ENCODE results near the gene SH3BP5L.
A peak's percentile ranks its signal among the peaks of the same experiment; 100 is the strongest.

Gene SH3BP5L

GRCh38 chr1:248825909-248826760 lies at the start of gene SH3BP5L:
Gene SH3BP5L (minus strand): TSS chr1:248825915. CDS start chr1:248824935, 980 bp downstream.
- peak; percentile 96 for DNase-seq

GRCh38 chr1:248873993-248874533 lies 48.3 kb upstream of the SH3BP5L start:
- DNase-seq: peak; percentile 94

- DNase-seq: peak; percentile 96
Measured at GRCh38 chr1:248873409-248873992, 47.8 kb upstream of the SH3BP5L start.

DNA sequence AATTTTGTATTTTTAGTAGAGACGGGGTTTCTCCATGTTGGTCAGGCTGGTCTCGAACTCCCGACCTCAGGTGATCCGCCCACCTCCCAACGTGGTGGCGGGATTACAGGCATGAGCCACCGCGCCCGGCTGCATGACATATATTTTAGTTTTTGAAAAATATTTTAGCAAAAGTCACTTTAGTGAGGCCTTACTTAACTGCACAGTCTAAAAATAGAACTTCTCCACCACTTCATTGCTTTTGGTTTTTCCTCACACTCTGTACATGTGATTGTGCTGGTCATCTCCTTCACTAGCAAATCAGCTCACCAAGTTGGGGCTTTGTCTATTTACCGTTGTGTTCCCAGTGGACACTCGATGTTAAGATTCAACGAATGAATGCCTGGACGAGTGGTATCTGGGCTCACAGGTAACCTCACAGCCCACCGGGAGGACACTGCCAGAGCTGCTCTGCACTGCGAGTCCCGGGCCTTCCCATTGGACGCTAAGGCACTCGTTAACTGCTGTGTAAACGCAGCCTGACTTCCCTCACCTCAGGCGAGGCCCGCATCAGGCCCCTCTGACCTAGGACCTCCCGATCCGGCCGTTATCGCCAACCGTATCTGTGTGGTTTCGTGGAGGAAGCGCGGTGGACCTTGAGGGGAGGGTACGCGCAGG lies 47.2 kb upstream of the SH3BP5L start:
- DNase-seq: peak; percentile 80

- no peak for DNase-seq
Measured at GRCh38 chr1:248871837-248872401, 46.2 kb upstream of the SH3BP5L start.

DNA sequence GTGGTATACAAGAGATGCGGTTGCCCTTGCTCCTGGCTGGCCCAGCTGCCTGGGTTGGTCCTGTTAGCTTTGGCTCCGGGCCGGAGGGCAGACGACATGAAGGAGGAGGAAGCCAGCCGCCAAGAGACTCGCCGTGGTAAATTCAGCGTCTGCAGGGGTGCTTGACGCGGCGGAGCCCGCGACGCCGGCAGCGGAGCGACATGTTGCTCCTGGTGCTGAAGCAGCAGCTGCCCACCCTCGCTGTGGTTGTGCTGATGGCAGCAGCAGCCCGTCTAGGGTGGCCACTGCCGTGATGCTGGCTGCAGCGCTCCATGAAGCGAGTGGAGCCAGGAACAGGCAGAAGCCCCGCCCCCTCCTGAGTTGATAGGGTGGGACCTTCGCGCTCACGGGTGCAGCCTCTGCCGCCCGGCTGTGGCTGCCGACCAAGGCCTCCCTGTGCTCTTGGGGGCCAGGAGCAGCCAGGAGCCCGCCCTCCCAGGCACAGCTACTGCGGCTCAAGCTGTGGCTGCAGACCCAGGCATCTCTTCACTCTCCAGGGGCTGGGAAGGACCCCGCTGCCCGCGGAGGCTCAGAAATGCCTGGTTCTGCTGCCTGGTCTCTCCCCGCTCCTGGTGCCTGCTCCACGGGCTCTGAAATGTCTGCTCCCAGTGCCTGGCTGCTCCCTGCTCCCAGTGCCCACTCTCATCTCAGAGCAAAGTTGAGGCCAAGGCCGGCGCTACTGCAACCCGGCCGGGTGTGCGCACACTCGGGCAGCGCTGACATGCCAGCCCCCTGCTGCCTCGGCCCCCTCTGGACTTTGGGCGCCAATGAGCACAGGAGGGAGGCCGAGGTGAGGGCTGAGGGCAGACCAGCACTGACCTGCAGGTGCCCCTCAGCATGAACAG lies 37.5 kb upstream of the SH3BP5L start:
- DNase-seq: peak; percentile 92

DNA sequence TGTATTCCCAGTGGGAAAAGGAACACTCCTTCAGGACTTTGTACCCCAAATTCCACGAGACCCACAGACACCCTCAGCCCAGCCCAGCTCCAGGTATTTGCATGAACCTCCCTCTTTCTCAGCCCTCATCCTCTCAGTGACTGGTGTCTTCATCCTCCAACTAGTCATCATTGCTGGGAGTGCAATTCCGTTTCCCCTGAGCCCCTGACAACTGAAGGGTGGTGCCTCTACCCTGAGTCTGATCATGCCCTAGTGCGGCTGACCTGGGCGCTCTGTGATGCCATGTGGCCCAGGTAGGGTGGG lies 36.9 kb upstream of the SH3BP5L start:
- DNase-seq: no peak

DNA sequence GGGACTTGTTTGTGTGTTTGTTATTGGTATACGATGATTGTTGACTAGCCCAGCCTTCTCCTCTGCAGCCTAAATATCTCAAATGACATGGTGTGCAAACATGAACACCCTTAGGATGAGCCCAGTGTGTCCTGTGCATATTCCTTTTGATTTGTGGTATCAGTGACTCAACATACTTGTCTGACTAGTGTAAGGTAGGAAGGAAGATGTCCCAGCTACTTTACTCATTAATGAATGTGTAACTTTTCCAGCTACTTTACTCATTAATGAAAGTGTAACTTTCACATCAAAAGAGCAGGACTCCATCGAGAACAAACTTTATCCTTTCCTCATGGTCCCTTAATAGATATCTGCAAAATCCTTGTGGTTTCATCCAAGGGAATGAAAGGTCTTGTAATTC lies 35.9 kb upstream of the SH3BP5L start:
- DNase-seq: no peak

GRCh38 chr1:248860007-248860406 lies 34.3 kb upstream of the SH3BP5L start:
- DNase-seq: no peak

DNA sequence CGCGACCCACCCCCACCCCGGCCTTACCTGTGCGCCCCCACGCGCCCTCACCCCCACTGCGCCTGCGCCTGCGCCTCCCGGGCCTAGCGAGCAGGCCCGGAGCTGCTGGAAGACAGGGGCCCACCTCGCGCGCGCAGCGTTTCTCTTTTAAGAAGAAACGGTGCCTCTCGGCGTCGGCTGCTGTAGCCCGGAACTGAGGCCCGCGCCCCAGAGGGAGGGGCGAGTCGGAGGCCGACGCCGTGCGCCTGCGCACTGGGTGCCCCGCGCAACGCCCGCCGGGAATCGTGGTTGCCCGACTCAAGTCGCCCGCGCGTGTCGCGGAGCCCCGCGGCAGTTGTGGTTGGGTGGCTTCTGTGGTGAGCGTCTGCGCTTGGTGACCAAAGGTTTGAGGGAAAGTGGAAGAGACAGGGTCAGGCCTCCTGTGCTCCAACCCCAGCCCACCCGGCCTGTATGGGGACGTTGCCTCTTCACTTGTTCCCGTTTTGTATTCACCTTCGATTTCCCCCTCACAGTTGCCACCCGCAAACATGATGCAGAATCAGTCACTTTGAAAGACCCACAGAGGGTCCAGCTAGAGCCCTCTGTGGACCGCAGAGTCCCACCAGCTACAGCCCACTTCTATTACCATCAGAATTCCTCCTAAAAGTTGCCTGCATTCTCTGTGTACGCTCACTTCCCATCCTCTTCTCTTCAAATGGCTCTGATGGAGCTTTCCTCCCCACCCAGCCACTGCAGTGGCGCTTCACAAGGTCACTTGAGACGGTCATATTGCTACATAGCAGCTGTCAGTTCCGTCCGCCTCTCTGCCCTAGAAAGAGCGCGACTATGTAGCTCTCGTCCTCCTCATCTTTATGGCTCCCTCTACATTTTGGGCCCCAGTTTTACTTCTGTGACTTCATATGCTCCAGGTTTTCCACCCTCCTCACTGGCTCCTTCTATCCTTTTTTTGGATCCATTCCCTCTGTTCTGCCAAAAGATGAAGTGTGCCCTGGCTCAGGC lies 33.5 kb upstream of the SH3BP5L start, which contains the start of gene ZNF692:
Gene ZNF692, minus strand, starts transcription at position 195 of the 999 bp plus-strand sequence. CDS start 776 bp downstream, outside the sequence.
- DNase-seq: peak; percentile 99

DNA sequence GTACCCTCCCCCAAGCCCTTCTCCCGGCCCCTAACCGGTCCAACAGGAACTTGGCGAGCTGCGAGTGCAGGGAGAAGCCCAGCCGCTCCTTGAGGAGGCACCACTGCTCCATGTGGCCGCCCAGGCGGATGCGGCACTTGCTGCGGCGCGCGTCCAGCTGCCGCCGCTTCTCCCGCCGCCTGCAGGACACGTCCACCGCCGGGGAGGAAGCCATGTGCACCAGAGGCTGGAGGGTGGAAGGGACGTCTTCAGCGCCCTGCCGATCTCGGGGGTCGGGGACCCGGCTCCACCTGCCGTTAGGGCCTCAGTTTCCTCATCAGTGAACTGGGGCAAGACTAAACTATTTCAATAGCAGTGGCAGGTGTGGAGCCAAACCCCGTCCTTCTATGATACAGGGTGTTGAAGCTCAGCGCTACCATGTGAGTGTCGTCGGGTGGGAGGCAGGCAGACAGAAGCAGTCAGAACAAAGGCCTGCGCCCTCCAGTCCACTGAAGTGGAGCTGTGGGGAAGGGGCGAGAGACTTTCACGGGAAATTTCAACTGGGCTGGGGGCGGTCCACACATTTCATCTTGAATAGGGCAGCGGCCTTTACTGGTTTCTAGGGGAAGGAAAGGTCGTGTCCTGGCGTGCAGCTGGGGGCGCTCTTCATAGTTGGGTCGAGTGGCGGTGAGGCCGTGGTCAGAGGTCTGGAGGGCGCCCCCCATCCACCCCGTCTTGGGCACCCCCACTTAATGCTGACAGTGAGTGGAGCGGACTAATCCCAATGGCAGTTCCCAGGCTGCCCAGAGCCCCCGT lies 32.6 kb upstream of the SH3BP5L start:
- DNase-seq: peak; percentile 75

GRCh38 chr1:248857749-248858095 lies 32.0 kb upstream of the SH3BP5L start:
- no peak for DNase-seq

- no peak for DNase-seq
Measured at GRCh38 chr1:248857201-248857600, 31.5 kb upstream of the SH3BP5L start.

- DNase-seq: no peak
Measured at GRCh38 chr1:248856176-248856575, 30.5 kb upstream of the SH3BP5L start.

DNA sequence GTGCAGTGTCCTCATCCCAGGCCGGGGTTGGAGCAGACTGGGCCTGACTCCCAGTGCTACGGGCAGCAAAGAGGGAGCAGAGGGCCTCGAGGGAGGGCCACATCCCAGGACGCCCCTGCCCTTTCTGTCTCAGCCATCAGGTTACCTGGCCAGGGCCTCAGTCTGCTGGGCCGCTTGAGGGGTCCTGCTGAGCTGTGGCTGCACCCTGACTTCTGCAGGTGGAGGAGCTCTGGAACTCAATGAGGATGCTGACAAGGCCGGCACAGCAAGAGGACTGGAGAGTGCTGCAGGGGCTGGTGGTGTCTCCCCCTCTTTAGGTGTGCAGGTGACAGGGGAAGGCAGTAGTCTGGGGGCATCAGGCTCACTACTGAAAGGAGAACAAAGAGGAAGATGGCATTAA lies 29.9 kb upstream of the SH3BP5L start:
- no peak for DNase-seq

DNA sequence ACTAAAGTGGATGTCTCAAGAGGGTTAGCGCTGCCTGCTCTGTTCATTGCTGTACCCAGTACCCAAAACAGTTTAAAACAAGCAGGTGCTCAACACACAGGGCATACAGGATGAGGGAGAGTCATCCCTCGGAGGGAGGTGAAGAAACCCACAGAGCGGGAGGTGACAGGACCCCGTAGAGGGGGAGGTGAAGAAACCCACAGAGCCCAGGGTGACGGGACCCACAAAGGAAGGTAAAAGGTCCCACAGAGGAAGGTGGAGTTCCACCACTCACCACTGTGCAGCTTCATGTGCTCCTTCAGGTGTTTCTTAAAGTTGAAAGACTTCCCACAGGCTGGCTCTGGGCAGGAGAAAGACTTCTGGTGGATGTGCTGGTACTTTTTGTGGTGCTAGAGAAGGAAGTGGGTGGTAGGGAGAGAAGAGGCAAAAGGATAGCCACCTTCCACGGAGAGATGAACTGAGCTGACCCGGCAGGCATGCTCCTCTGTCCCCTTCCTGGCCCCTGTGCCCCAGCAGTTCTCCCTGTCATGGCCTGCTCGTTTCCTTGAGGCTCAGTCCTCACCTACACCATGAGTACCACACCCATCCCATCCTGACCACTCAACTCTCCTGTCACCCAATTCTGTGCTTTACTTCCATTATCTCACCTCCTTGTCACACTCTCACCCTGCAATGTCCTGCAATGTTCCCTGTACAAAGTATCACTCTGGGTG lies 28.1 kb upstream of the SH3BP5L start:
- no peak for DNase-seq

GRCh38 chr1:248852481-248853405 lies 27.0 kb upstream of the SH3BP5L start:
- DNase-seq: no peak

DNA sequence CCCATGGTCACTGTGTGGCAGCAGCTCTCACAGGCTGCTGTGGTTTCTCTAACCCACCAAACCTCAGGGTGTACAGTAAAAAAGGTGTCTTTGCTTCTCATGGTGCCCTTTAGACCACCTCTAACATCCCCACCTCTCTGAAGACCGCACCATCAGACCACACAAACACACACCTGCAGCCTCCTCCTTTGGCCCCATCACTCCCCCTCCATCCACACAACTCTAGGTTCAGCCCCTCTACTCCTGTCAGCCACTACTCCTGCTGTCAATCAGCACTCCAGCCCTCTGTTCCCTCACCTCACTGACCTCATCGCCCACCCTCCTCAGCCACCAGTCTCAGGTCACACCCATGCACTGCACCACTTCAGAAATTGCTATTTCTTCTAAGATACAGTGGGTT lies 25.7 kb upstream of the SH3BP5L start:
- no peak for DNase-seq

Data from activated effector memory CD4-positive, alpha-beta T cell treated with anti-CD3 and anti-CD28 coated beads, Interleukin-2, amount 50 U/mL, for 16 hours (primary cell).